PC-9 (cell line): ENCODE measurements around the gene CDC42EP1.

Experiments
- EZH2 ChIP-seq: fragments of 200-600 bp; sonication (generic); IDR thresholded peaks from 2 replicates; pipeline ENCODE4 v1.8.0; 2017; ENCODE audit warnings: antibody characterized with exemption, low read depth
- TF ChIP-seq, protein P1 (sequence below): fragments of 200-600 bp; sonication (generic); conservative IDR thresholded peaks from 2 replicates; pipeline ENCODE4 v1.6.1; 2017; ENCODE audit warnings: mixed run types, antibody characterized with exemption, mild to moderate bottlenecking, moderate library complexity

DNA sequence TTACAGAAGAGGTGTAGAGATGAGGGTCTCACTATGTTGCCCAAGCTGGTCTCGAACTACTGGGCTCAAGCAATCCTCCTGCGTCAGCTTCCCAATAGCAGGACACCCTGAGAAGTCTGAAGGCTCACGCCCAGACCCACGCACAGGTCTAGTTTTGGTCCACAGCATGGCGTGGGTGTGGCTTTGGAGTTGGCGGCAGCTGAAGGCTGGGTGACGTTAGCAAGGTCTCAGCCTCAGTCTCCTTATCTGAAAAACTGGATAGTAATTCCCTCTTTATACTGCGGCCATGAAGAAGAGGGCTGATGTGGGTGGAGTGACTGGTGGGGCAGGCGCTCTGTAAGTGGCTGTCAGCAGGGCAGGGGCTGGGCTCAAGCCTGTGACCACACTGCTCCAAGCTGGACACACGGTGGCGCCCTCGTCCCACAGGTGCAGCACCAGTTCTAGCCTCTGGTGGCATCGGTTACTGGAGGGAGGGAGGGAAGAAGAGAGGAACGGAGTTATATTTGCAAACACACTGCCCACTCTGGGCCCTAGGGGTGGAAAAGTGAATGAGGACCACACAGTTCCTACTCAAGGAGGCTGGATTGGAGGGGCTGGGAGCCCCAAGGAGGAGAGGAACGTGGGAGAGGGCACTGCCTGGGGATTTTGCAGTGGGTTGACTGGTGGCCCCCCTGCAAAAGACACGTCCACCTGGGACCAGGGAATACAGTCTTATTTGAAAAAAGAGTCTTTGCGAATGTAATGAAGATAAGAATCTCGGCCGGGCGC is 21.5 kb upstream of the CDC42EP1 start:
- TF ChIP-seq, protein P1, sequence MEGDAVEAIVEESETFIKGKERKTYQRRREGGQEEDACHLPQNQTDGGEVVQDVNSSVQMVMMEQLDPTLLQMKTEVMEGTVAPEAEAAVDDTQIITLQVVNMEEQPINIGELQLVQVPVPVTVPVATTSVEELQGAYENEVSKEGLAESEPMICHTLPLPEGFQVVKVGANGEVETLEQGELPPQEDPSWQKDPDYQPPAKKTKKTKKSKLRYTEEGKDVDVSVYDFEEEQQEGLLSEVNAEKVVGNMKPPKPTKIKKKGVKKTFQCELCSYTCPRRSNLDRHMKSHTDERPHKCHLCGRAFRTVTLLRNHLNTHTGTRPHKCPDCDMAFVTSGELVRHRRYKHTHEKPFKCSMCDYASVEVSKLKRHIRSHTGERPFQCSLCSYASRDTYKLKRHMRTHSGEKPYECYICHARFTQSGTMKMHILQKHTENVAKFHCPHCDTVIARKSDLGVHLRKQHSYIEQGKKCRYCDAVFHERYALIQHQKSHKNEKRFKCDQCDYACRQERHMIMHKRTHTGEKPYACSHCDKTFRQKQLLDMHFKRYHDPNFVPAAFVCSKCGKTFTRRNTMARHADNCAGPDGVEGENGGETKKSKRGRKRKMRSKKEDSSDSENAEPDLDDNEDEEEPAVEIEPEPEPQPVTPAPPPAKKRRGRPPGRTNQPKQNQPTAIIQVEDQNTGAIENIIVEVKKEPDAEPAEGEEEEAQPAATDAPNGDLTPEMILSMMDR, result peak; percentile 99
- TF ChIP-seq EZH2, result no peak
